GM12875 (cell line): ENCODE measurements around the gene PNRC2.

Experiments used
- H3K4me3 ChIP-seq: one replicate; pipeline ENCODE4 v1.5.1; 2011; ENCODE audit warnings: low read depth, low read length, control low read depth
- CTCF ChIP-seq: IDR thresholded peaks from 2 replicates; pipeline ENCODE4 v1.5.1; 2011; ENCODE audit warnings: low read depth, mild to moderate bottlenecking, control low read depth, inconsistent platforms, low read length, moderate library complexity, borderline replicate concordance; ENCODE audit not compliant: insufficient read depth

Gene PNRC2

DNA sequence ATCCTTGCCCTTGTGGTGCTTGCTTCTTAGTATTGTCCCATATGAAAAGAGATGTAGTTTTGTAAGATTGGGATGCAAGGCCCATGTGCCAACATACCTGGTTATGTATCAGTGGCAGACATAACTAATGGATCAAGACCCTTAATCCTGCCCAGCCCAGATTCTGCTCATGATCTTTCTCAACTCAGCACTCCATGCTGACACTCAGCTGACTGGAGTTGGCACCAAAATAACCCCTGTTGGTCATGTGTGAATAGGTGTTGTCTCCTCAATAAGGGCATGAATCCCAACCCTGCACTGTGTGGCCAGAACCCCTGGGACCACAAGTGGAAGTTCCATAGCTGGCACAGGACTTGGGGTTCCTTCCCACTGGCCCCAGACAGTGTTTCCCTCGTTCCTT, 32.5 kb upstream of the PNRC2 start:
- no peak for TF ChIP-seq CTCF
- no peak overlapping the region for H3K4me3 ChIP-seq

DNA sequence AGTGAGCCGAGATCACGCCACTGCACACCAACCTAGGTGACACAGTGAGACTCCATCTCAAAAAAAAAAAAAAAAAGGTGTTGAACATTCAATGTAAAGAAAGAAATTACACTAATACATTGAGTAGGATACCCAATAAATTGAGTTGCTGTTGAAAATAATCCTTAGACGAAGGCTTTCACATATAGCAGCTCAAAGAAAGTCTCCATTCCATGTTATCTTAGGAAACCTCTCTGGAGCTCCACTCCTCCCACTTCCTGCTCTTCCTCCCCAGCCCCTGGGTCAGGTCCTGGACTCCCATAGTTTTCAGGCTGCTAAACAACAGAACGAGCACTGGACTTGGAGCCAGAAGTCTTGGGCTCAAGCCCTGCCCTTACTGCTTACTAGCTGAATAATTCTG, 30.8 kb upstream of the PNRC2 start:
- H3K4me3 ChIP-seq: no peak overlapping the region
- no peak for TF ChIP-seq CTCF

DNA sequence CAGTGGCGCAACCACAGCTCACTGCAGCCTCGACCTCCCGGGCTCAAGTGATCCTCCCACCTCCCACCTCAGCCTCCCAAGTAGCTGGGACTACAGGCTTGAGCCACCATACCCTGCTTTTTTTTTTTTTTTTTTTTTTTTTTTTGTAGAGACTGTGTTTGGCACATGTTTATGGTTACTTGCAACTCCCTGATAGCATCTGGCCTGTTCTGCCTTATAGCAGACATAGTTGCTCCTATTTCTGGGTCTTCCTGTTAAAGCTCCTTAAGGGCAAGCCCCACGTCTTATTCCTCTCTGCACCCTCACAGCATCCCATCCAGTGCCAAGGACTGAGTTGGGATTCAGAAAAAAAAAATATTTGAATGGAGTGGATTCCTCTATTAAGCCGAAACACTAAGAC, 29.4 kb upstream of the PNRC2 start:
- no peak overlapping the region for H3K4me3 ChIP-seq
- no peak for TF ChIP-seq CTCF

GRCh38 chr1:23930861-23931490, 28.7 kb upstream of the PNRC2 start:
- no peak for TF ChIP-seq CTCF
- no peak overlapping the region for H3K4me3 ChIP-seq

DNA sequence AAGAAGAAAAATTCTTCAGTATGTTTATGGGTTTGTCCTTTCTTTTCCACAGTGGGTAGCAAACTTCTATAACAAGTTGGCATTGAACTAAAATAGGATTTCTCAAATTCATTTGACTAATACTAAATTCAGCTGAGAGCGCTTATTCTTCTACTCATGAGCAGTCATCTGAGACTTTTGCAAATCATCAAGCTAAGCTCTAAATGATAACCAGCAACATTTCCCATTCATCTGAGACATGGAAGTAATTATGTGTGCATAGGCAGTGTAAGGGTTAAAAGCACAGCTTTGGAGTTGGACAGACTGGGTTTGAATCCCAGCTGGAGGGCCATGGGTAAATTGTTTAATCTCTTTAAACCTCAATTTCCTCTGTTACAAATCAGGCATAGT, 28.1 kb upstream of the PNRC2 start:
- H3K4me3 ChIP-seq: no peak overlapping the region
- TF ChIP-seq CTCF: no peak

DNA sequence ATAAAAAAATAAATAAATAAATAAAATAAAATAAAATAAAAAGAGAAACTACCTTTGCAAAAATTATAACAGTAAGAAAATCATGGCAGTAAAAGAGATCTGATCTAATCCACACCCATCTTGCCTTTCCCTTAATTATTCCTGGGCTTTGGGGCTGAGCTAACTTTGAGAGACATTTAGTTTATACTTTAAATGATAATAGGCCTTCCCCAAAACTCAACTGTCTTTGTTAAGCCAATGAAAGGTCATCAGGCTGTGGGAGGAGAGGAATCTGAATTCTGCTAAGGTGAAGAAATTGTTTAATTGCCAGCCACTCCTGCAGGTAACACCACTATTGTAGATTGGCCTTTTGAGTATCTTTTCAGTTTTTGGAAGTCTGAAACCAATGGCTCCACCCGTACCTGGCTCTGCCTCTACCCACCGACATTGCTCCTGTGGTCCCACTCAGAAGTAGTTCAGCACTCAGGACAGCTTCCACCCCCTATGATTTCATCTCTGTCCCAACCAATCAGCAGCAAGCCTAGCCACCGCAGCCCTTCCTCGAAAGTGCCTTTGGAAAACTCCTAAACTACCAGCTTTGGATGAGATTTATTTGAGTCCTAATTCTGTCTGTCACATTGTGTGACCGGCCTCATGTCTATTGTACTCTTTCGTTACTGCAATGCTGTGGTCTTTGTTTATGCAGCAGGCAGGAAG, 23.0 kb upstream of the PNRC2 start:
- H3K4me3 ChIP-seq: no peak overlapping the region
- no peak for TF ChIP-seq CTCF

GRCh38 chr1:23947366-23947765, 12.3 kb upstream of the PNRC2 start:
- H3K4me3 ChIP-seq: no peak overlapping the region
- no peak for TF ChIP-seq CTCF
